ENCODE results near the gene CACNA1I.

- TF ChIP-seq EZH2 (IDR thresholded peaks at IDR 0.05) (no peak), JUND (IDR thresholded peaks at IDR 0.05) (no peak), CEBPB (IDR thresholded peaks at IDR 0.05; ENCODE audit: low read depth) (no peak), POLR2AphosphoS5 (IDR thresholded peaks at IDR 0.05; ENCODE audit: low read depth, low read length) (no peak), REST (IDR thresholded peaks at IDR 0.05; ENCODE audit: low read depth) (no peak), RAD21 (IDR thresholded peaks at IDR 0.05; ENCODE audit: low read depth) (no peak), CTCF (IDR thresholded peaks at IDR 0.05 in 2 of 3, conservative IDR thresholded peaks at IDR 0.05 in 1 of 3; ENCODE audit: borderline replicate concordance in 1 of 3, insufficient read depth in 1 of 3, low read depth in 2 of 3, low read length in 2 of 3) (no peak), ZBTB33 (IDR thresholded peaks at IDR 0.05; ENCODE audit: extremely low read depth, insufficient replicate concordance, low read length) (no peak), SRF (IDR thresholded peaks at IDR 0.05; ENCODE audit: low read depth) (no peak), TCF7L2 (IDR thresholded peaks at IDR 0.05; ENCODE audit: borderline replicate concordance, extremely low read depth, insufficient read depth, insufficient read length) (no peak), YY1 (IDR thresholded peaks at IDR 0.05; ENCODE audit: extremely low read depth, insufficient replicate concordance, low read depth, low read length) (no peak), MAX (IDR thresholded peaks at IDR 0.05) (no peak), POLR2A (IDR thresholded peaks at IDR 0.05; ENCODE audit: borderline replicate concordance, extremely low read depth, insufficient read depth, insufficient read length) (no peak), SIN3A (IDR thresholded peaks at IDR 0.05; ENCODE audit: low read depth) (no peak)
These were observed 91.5 kb downstream of the CACNA1I start for GRCh38 chr22:39661842-39662685.
